Sigmoid colon (tissue), 7 donors: ENCODE measurements around the gene TBC1D2. TPM values are rescaled to one million over a fixed set of nuclear protein-coding genes. Genes with fewer than 3 reads are reported as not detected.

Experiments used
- DNase-seq: peaks from one replicate; pipeline ENCODE4 v3.0.0-alpha.2; 2019
- H3K27ac ChIP-seq, 4 donors: fragments of 200-600 bp; sonication (generic); one replicate each; pipeline ENCODE4 v1.5.1; 2016 to 2019; ENCODE audit warnings: mild to moderate bottlenecking in 1 of 4
- H3K27me3 ChIP-seq, 3 donors: fragments of 200-600 bp; sonication (generic); one replicate each; pipeline ENCODE4 v1.5.1; 2019; ENCODE audit warnings: mild to moderate bottlenecking in 1 of 3
- H3K36me3 ChIP-seq, 4 donors: fragments of 200-600 bp; sonication (generic); one replicate each; pipeline ENCODE4 v1.5.1; 2016 to 2019
- H3K4me1 ChIP-seq, 4 donors: fragments of 200-600 bp; sonication (generic); one replicate each; pipeline ENCODE4 v1.5.1; 2017 to 2019
- H3K4me3 ChIP-seq, 4 donors: fragments of 200-600 bp; sonication (generic); one replicate each; pipeline ENCODE4 v1.5.1; 2017 to 2019; ENCODE audit warnings: mild to moderate bottlenecking in 2 of 4, moderate library complexity in 1 of 4
- H3K9me3 ChIP-seq, 4 donors: fragments of 200-600 bp in 3 of 4; sonication (generic) in 3 of 4; one replicate each; pipeline versions ENCODE4 v1.5.1 to v1.6.1; 2013 to 2019
- CTCF ChIP-seq, 4 experiments: fragments of 450-650 bp in 3 of 4; fragments of 200-600 bp in 1 of 4; IDR thresholded peaks; one replicate each; pipeline ENCODE4 v1.5.1; 2016 to 2019; ENCODE audit warnings: antibody characterized with exemption in 4 of 4, mild to moderate bottlenecking in 3 of 4, moderate library complexity in 2 of 4
- EP300 ChIP-seq, 4 donors: sonication (generic); formaldehyde crosslinking; IDR thresholded peaks; one replicate each; pipeline ENCODE4 v1.6.1; 2017; ENCODE audit warnings: antibody characterized with exemption in 4 of 4
- POLR2A ChIP-seq, 2 donors: fragments of 450-650 bp; IDR thresholded peaks; one replicate each; pipeline ENCODE4 v1.6.1; 2016; ENCODE audit warnings: antibody characterized with exemption in 2 of 2, mild to moderate bottlenecking in 2 of 2, moderate library complexity in 2 of 2
- POLR2AphosphoS5 ChIP-seq, 4 donors: sonication (generic); formaldehyde crosslinking; IDR thresholded peaks; one replicate each; pipeline ENCODE4 v1.6.1; 2017; ENCODE audit warnings: antibody characterized with exemption in 4 of 4
- WGBS, 2 donors: extraction: QIAGEN DNeasy Blood & Tissue Kit; methylation state at CpG; one replicate each; pipeline ENCODE4 v1.1.7; 2013; 5-methylcytosine and 5-hydroxymethylcytosine counted together
- intact Hi-C: fragments of 100-400 bp; cut with DNase I; formaldehyde crosslinking; loops from one replicate; pipeline ENCODE4 v1.15.1; 2023
- polyA plus RNA-seq, 3 donors: library from polyadenylated mRNA; stranded (reverse); fragments of 200-250 nt; gene quantifications; one replicate each; pipeline ENCODE4 v1.2.3, GENCODE V29; 2013
- total RNA-seq, 4 donors: library from RNA; depleted of rRNA; stranded (reverse); fragments of >200 nt; gene quantifications; one replicate each; pipeline ENCODE4 v1.1.0, GENCODE V29; 2016
- donor health status: healthy with polysubstance abuse.
- donor health status: Bipolar disorder and iron deficiency.
- donor health status: healthy.

Gene TBC1D2
- total and polyA plus RNA-seq, 7 donors = 4.8 to 23.8 (median 13.3) TPM

GRCh38 chr9:98186236-98186635, 69.2 kb downstream of the TBC1D2 start:
- no peak for DNase-seq
- 44 to 48% methylated on average over 1 of the region's 1 CpG for WGBS, 2 donors
- Histone ChIP-seq H3K9me3 (no peaks in the 10 kb centered on the region), H3K27me3 (no peaks in the 10 kb centered on the region), H3K36me3 (no peaks in the 10 kb centered on the region), H3K4me3 (no peak overlapping the region), H3K4me1 (no peaks in the 10 kb centered on the region), H3K27ac (no peak overlapping the region)
- intact Hi-C loops = no loop called here
- TF ChIP-seq POLR2AphosphoS5 (IDR thresholded peaks at IDR 0.05) (no peak), CTCF (IDR thresholded peaks at IDR 0.05) (no peak), EP300 (IDR thresholded peaks at IDR 0.05) (no peak), POLR2A (IDR thresholded peaks at IDR 0.05) (no peak)

GRCh38 chr9:98185611-98186171, 69.8 kb downstream of the TBC1D2 start:
- WGBS, 2 donors = 55 to 75% methylated on average over 6 of the region's 6 CpGs
- H3K4me1 ChIP-seq = no peaks in the 10 kb centered on the region
- no peaks in the 10 kb centered on the region for H3K9me3 ChIP-seq
- no peak for DNase-seq
- no peak overlapping the region for H3K4me3 ChIP-seq
- TF ChIP-seq POLR2AphosphoS5 (IDR thresholded peaks at IDR 0.05) = no peak
- no peak for TF ChIP-seq POLR2A (IDR thresholded peaks at IDR 0.05)
- no peak for TF ChIP-seq EP300 (IDR thresholded peaks at IDR 0.05)
- TF ChIP-seq CTCF (IDR thresholded peaks at IDR 0.05) = no peak
- no peaks in the 10 kb centered on the region for H3K36me3 ChIP-seq
- no peaks in the 10 kb centered on the region for H3K27me3 ChIP-seq
- no peak overlapping the region for H3K27ac ChIP-seq
- intact Hi-C loops = no loop called here

- Histone ChIP-seq H3K36me3 (no peaks in the 10 kb centered on the region), H3K27me3 (no peaks in the 10 kb centered on the region), H3K27ac (no peak overlapping the region), H3K9me3 (no peaks in the 10 kb centered on the region), H3K4me3 (no peak overlapping the region), H3K4me1 (no peaks in the 10 kb centered on the region)
- 87 to 95% methylated on average over 6 of the region's 6 CpGs for WGBS, 2 donors
- intact Hi-C loops = no loop called here
- no peak for TF ChIP-seq EP300 (IDR thresholded peaks at IDR 0.05)
- TF ChIP-seq CTCF (IDR thresholded peaks at IDR 0.05) = no peak
- no peak for DNase-seq
These were observed 70.4 kb downstream of the TBC1D2 start for GRCh38 chr9:98185021-98185567.

- intact Hi-C loops = no loop called here
These were observed 71.1 kb downstream of the TBC1D2 start for GRCh38 chr9:98184326-98184725.

GRCh38 chr9:98182889-98183599, 72.4 kb downstream of the TBC1D2 start:
- no peak for TF ChIP-seq POLR2A (IDR thresholded peaks at IDR 0.05)
- no peak for TF ChIP-seq EP300 (IDR thresholded peaks at IDR 0.05)
- no peak for TF ChIP-seq CTCF (IDR thresholded peaks at IDR 0.05)
- no peak for TF ChIP-seq POLR2AphosphoS5 (IDR thresholded peaks at IDR 0.05)
- 82 to 88% methylated on average over 9 of the region's 9 CpGs for WGBS, 2 donors
- Histone ChIP-seq H3K36me3 (no peaks in the 10 kb centered on the region), H3K9me3 (no peaks in the 10 kb centered on the region), H3K27ac (no peak overlapping the region), H3K27me3 (no peaks in the 10 kb centered on the region), H3K4me3 (no peak overlapping the region), H3K4me1 (no peaks in the 10 kb centered on the region)
- DNase-seq = no peak
- intact Hi-C loops = no loop called here

More at GRCh38 chr9:98184326-98184725, 71.1 kb downstream of the TBC1D2 start:
- TF ChIP-seq POLR2A (IDR thresholded peaks at IDR 0.05) = no peak
- no peaks in the 10 kb centered on the region for H3K4me1 ChIP-seq
- H3K4me3 ChIP-seq = no peak overlapping the region
- no peak for DNase-seq
- no peaks in the 10 kb centered on the region for H3K9me3 ChIP-seq
- H3K27me3 ChIP-seq = no peaks in the 10 kb centered on the region
- no peak overlapping the region for H3K27ac ChIP-seq
- WGBS, 2 donors = 89 to 91% methylated on average over 6 of the region's 6 CpGs
- no peaks in the 10 kb centered on the region for H3K36me3 ChIP-seq
